HepG2 (cell line): ENCODE results near the gene LAPTM4A. TPM values are rescaled to one million over a fixed set of nuclear protein-coding genes. Genes with fewer than 3 reads are reported as not detected.

Experiments used
- AKAP8 ChIP-seq: sonication (generic); formaldehyde crosslinking; IDR thresholded peaks from 2 replicates; pipeline ENCODE4 v1.5.1; 2020; ENCODE audit warnings: mild to moderate bottlenecking, missing genetic modification reagents
- ATAD3A ChIP-seq: sonication (generic); formaldehyde crosslinking; IDR thresholded peaks from 2 replicates; pipeline ENCODE4 v1.4.0; 2020; ENCODE audit warnings: missing genetic modification reagents
- ATF7 ChIP-seq, 2 experiments: fragments of 450-650 bp in 1 of 2; sonication (generic) in 1 of 2; formaldehyde crosslinking in 1 of 2; IDR thresholded peaks; 2 replicates each; pipeline versions ENCODE4 v1.4.0 to v1.6.1; 2016 to 2020; ENCODE audit warnings: antibody characterized with exemption in 1 of 2, mild to moderate bottlenecking in 1 of 2, missing genetic modification reagents in 1 of 2
- ERF ChIP-seq: IDR thresholded peaks from 2 replicates; pipeline ENCODE4 v1.6.1; 2018; ENCODE audit warnings: missing biosample characterization, missing genetic modification reagents
- FOXJ3 ChIP-seq: sonication (generic); formaldehyde crosslinking; IDR thresholded peaks from 2 replicates; pipeline ENCODE4 v1.4.0; 2020; ENCODE audit warnings: missing genetic modification reagents, mild to moderate bottlenecking, borderline replicate concordance
- NR2F1 ChIP-seq, 2 experiments: fragments of 450-650 bp in 1 of 2; formaldehyde crosslinking in 1 of 2; IDR thresholded peaks; 2 replicates each; pipeline versions ENCODE4 v1.5.0 to v1.6.1; 2016 to 2020; ENCODE audit warnings: mild to moderate bottlenecking in 1 of 2, missing compliant biosample characterization in 1 of 2, missing genetic modification reagents in 1 of 2, moderate library complexity in 1 of 2
- SMARCE1 ChIP-seq: fragments of 450-650 bp; IDR thresholded peaks from 2 replicates; pipeline ENCODE4 v1.6.1; 2017; ENCODE audit warnings: borderline replicate concordance
- ZNF207 ChIP-seq: fragments of 450-650 bp; IDR thresholded peaks from 2 replicates; pipeline ENCODE4 v1.6.1; 2016; ENCODE audit warnings: antibody characterized with exemption, borderline replicate concordance
- ZNF569 ChIP-seq: sonication (generic); formaldehyde crosslinking; IDR thresholded peaks from 2 replicates; pipeline ENCODE4 v1.5.0; 2020; ENCODE audit warnings: mild to moderate bottlenecking, missing genetic modification reagents, moderate library complexity, borderline replicate concordance
- ZSCAN22 ChIP-seq: sonication (generic); formaldehyde crosslinking; IDR thresholded peaks from 2 replicates; pipeline ENCODE4 v1.4.0; 2020; ENCODE audit warnings: mild to moderate bottlenecking, missing genetic modification reagents
- polyA plus RNA-seq, 8 experiments: library from polyadenylated mRNA; depleted of rRNA in 3 of 8; stranded (reverse) in 7 of 8; unstranded in 1 of 8; fragments of >200 nt; fragmentation: Illumina TruSeq in 4 of 8; extraction: Trizol in 4 of 8; gene quantifications; 2 replicates each; pipeline versions ENCODE4 v1.2.1 to v1.2.3, GENCODE V29; 2011 to 2016; ENCODE audit warnings: low read depth in 4 of 8, missing spikeins in 1 of 8, mixed read lengths in 1 of 8; ENCODE audit not compliant: insufficient read depth in 1 of 8
- total RNA-seq, 5 experiments: library from RNA; depleted of rRNA; stranded (reverse); fragments of >200 nt; fragmentation: Illumina TruSeq; extraction: Trizol; gene quantifications; 2 replicates each; pipeline ENCODE4 v1.2.3, GENCODE V29; 2016; ENCODE audit warnings: low read depth in 1 of 5
- TF ChIP-seq, protein P1 (sequence below): sonication (generic); formaldehyde crosslinking; IDR thresholded peaks from 2 replicates; pipeline ENCODE4 v1.5.0; 2020; ENCODE audit warnings: mild to moderate bottlenecking, missing genetic modification reagents, moderate library complexity
- TF ChIP-seq, protein P2 (sequence below), 2 experiments: sonication (generic) in 1 of 2; formaldehyde crosslinking in 1 of 2; IDR thresholded peaks; 2 replicates each; pipeline versions ENCODE4 v1.5.1 to v1.6.1; 2011 to 2020; ENCODE audit warnings: borderline replicate concordance in 1 of 2, low read depth in 1 of 2, low read length in 1 of 2, mild to moderate bottlenecking in 1 of 2, missing genetic modification reagents in 1 of 2, moderate library complexity in 1 of 2
- TF ChIP-seq, protein P3 (sequence below): sonication (generic); formaldehyde crosslinking; IDR thresholded peaks from 2 replicates; pipeline ENCODE4 v1.8.1; 2023; ENCODE audit warnings: missing genetic modification reagents, mild to moderate bottlenecking, borderline replicate concordance
- TF ChIP-seq, protein P4 (sequence below): sonication (generic); formaldehyde crosslinking; IDR thresholded peaks from 2 replicates; pipeline ENCODE4 v1.4.0; 2020; ENCODE audit warnings: missing genetic modification reagents, mild to moderate bottlenecking, borderline replicate concordance
- TF ChIP-seq, protein P5 (sequence below): sonication (generic); formaldehyde crosslinking; IDR thresholded peaks from 2 replicates; pipeline ENCODE4 v1.5.1; 2020; ENCODE audit warnings: missing genetic modification reagents, mild to moderate bottlenecking, borderline replicate concordance
- TF ChIP-seq, protein P6 (sequence below): sonication (generic); formaldehyde crosslinking; IDR thresholded peaks from 2 replicates; pipeline ENCODE4 v1.8.0; 2022; ENCODE audit warnings: mild to moderate bottlenecking, missing genetic modification reagents, moderate library complexity

Gene LAPTM4A
- total and polyA plus RNA-seq, 2 of the 13 experiments (the other 11 are each of a cell fraction or from before 2014, with no cell fraction given), result 116 to 558 TPM

DNA sequence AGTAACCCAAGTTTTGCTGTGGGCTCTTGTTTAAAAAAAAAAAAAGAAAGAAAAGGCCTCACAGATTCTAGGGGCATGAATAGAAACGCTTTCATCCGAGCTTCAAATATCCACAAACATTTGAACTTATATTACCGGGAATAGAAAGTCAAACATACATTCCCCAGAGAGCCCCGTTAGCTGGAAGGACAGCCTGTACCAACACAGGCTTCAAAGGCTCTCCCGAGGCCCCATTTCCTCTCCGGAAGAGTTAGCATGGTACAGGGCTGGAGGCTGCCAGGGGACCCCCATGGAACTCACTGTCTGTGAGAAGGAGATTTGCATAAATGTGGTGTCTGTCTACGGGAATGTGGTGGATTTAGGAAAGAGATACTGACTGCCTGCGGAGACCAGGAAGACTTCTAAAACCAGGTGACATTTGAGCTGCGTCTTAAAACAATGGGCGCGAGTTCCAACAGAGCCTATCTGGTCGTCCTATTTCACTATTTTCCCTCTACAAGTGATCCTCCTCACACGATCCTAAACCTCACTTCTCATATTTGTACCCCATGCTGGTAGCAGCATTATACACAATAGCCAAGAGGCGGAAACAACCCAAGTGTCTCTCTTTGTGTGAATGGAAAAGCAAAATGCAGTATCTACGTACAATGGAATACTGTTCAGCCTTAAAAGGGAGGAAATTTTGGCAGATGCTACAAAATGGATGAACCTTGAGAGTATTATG, 38.1 kb downstream of the LAPTM4A start (continued):
- TF ChIP-seq, protein P1, sequence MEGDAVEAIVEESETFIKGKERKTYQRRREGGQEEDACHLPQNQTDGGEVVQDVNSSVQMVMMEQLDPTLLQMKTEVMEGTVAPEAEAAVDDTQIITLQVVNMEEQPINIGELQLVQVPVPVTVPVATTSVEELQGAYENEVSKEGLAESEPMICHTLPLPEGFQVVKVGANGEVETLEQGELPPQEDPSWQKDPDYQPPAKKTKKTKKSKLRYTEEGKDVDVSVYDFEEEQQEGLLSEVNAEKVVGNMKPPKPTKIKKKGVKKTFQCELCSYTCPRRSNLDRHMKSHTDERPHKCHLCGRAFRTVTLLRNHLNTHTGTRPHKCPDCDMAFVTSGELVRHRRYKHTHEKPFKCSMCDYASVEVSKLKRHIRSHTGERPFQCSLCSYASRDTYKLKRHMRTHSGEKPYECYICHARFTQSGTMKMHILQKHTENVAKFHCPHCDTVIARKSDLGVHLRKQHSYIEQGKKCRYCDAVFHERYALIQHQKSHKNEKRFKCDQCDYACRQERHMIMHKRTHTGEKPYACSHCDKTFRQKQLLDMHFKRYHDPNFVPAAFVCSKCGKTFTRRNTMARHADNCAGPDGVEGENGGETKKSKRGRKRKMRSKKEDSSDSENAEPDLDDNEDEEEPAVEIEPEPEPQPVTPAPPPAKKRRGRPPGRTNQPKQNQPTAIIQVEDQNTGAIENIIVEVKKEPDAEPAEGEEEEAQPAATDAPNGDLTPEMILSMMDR (CRISPR knock-in tag), result no peak
- TF ChIP-seq ATF7 (IDR thresholded peaks at IDR 0.05) (no peak), ATF7 (CRISPR knock-in tag; IDR thresholded peaks at IDR 0.05) (no peak), SMARCE1 (no peak), ZNF569 (no peak), ERF (0 out of 2 replicates have a peak, but pooled peaks have one; percentile 24), FOXJ3 (CRISPR knock-in tag) (no peak), AKAP8 (CRISPR knock-in tag) (0 out of 2 replicates have a peak, but pooled peaks have one; percentile 25), ATAD3A (CRISPR knock-in tag) (no peak), ZNF207 (no peak), ZSCAN22 (CRISPR knock-in tag) (no peak), NR2F1 (CRISPR knock-in tag; IDR thresholded peaks at IDR 0.05) (no peak)
- TF ChIP-seq, protein P2, sequence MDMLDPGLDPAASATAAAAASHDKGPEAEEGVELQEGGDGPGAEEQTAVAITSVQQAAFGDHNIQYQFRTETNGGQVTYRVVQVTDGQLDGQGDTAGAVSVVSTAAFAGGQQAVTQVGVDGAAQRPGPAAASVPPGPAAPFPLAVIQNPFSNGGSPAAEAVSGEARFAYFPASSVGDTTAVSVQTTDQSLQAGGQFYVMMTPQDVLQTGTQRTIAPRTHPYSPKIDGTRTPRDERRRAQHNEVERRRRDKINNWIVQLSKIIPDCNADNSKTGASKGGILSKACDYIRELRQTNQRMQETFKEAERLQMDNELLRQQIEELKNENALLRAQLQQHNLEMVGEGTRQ (IDR thresholded peaks at IDR 0.05; ENCODE audit: low read depth, low read length), result no peak
- TF ChIP-seq, protein P2 (CRISPR knock-in tag; IDR thresholded peaks at IDR 0.05; ENCODE audit: borderline replicate concordance), result no peak
- TF ChIP-seq, protein P3, sequence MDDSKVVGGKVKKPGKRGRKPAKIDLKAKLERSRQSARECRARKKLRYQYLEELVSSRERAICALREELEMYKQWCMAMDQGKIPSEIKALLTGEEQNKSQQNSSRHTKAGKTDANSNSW (CRISPR knock-in tag), result no peak
- TF ChIP-seq, protein P4, sequence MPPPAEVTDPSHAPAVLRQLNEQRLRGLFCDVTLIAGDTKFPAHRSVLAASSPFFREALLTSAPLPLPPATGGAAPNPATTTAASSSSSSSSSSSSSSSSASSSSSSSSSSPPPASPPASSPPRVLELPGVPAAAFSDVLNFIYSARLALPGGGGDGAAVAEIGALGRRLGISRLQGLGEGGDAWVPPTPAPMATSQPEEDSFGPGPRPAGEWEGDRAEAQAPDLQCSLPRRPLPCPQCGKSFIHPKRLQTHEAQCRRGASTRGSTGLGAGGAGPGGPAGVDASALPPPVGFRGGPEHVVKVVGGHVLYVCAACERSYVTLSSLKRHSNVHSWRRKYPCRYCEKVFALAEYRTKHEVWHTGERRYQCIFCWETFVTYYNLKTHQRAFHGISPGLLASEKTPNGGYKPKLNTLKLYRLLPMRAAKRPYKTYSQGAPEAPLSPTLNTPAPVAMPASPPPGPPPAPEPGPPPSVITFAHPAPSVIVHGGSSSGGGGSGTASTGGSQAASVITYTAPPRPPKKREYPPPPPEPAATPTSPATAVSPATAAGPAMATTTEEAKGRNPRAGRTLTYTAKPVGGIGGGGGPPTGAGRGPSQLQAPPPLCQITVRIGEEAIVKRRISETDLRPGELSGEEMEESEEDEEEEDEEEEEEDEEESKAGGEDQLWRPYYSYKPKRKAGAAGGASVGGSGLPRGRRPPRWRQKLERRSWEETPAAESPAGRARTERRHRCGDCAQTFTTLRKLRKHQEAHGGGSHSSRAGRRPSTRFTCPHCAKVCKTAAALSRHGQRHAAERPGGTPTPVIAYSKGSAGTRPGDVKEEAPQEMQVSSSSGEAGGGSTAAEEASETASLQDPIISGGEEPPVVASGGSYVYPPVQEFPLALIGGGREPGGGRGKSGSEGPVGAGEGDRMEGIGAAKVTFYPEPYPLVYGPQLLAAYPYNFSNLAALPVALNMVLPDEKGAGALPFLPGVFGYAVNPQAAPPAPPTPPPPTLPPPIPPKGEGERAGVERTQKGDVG, result no peak
- TF ChIP-seq, protein P5, sequence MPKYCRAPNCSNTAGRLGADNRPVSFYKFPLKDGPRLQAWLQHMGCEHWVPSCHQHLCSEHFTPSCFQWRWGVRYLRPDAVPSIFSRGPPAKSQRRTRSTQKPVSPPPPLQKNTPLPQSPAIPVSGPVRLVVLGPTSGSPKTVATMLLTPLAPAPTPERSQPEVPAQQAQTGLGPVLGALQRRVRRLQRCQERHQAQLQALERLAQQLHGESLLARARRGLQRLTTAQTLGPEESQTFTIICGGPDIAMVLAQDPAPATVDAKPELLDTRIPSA (CRISPR knock-in tag), result no peak
- TF ChIP-seq, protein P6, sequence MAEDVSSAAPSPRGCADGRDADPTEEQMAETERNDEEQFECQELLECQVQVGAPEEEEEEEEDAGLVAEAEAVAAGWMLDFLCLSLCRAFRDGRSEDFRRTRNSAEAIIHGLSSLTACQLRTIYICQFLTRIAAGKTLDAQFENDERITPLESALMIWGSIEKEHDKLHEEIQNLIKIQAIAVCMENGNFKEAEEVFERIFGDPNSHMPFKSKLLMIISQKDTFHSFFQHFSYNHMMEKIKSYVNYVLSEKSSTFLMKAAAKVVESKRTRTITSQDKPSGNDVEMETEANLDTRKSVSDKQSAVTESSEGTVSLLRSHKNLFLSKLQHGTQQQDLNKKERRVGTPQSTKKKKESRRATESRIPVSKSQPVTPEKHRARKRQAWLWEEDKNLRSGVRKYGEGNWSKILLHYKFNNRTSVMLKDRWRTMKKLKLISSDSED (CRISPR knock-in tag), result 0 out of 2 replicates have a peak, but pooled peaks have one; percentile 63
